ENCODE results near the gene KCTD16.

The KCTD16 gene

GRCh38 chr5:144166696-144167095 is 4.0 kb upstream of the KCTD16 start:
- no peak for DNase-seq (ENCODE audit: low spot score)

- DNase-seq (ENCODE audit: low spot score): no peak
Observed at GRCh38 chr5:144167998-144168397, 2.7 kb upstream of the KCTD16 start.

- DNase-seq (ENCODE audit: low spot score): no peak
Observed at GRCh38 chr5:144169904-144170275, 783 bp upstream of the KCTD16 start.

GRCh38 chr5:144173766-144174165 is 3.1 kb downstream of the KCTD16 start:
- DNase-seq (ENCODE audit: low spot score): no peak

GRCh38 chr5:144177548-144177947 is 6.9 kb downstream of the KCTD16 start:
- DNase-seq (ENCODE audit: low spot score): no peak

GRCh38 chr5:144179226-144179625 is 8.6 kb downstream of the KCTD16 start:
- DNase-seq (ENCODE audit: low spot score): no peak

GRCh38 chr5:144183254-144183889 is 12.7 kb downstream of the KCTD16 start:
- DNase-seq (ENCODE audit: low spot score): no peak

GRCh38 chr5:144187699-144188294 is 17.1 kb downstream of the KCTD16 start:
- peak; percentile 78 for DNase-seq (ENCODE audit: low spot score)

- DNase-seq (ENCODE audit: low spot score): peak; percentile 93
Observed at GRCh38 chr5:144189800-144190429, 19.2 kb downstream of the KCTD16 start.

- no peak for DNase-seq (ENCODE audit: low spot score)
Observed at GRCh38 chr5:144191531-144191930, 20.9 kb downstream of the KCTD16 start.

- peak; percentile 85 for DNase-seq (ENCODE audit: low spot score)
Observed at GRCh38 chr5:144191998-144192397, 21.3 kb downstream of the KCTD16 start.

- no peak for DNase-seq (ENCODE audit: low spot score)
Observed at GRCh38 chr5:144192661-144193060, 22.0 kb downstream of the KCTD16 start.

- no peak for DNase-seq (ENCODE audit: low spot score)
Observed at GRCh38 chr5:144194144-144194543, 23.5 kb downstream of the KCTD16 start.

GRCh38 chr5:144195448-144195847 is 24.8 kb downstream of the KCTD16 start:
- DNase-seq (ENCODE audit: low spot score): no peak

GRCh38 chr5:144196612-144197011 is 25.9 kb downstream of the KCTD16 start:
- no peak for DNase-seq (ENCODE audit: low spot score)

- DNase-seq (ENCODE audit: low spot score): no peak
Observed at GRCh38 chr5:144198386-144198785, 27.7 kb downstream of the KCTD16 start.

- no peak for DNase-seq (ENCODE audit: low spot score)
Observed at GRCh38 chr5:144201588-144201987, 30.9 kb downstream of the KCTD16 start.

- DNase-seq (ENCODE audit: low spot score): no peak
Observed at GRCh38 chr5:144202072-144202471, 31.4 kb downstream of the KCTD16 start.

GRCh38 chr5:144202726-144203125 is 32.1 kb downstream of the KCTD16 start:
- DNase-seq (ENCODE audit: low spot score): no peak

- peak; percentile 57 for DNase-seq (ENCODE audit: low spot score)
Observed at GRCh38 chr5:144203750-144204596, 33.3 kb downstream of the KCTD16 start.

GRCh38 chr5:144205141-144205551 is 34.5 kb downstream of the KCTD16 start:
- DNase-seq (ENCODE audit: low spot score): no peak

- no peak for DNase-seq (ENCODE audit: low spot score)
Observed at GRCh38 chr5:144206141-144206540, 35.5 kb downstream of the KCTD16 start.
